NCI-H748 treated with DMSO at 0.1 percent for 48 hours (cell line): Measurements from ENCODE around the gene HEPN1.

Source experiments
- DNase-seq: peaks from one replicate; lab custom pipeline; 2025; lab: John Stamatoyannopoulos, UW

The HEPN1 gene

GRCh38 chr11:124918950-124919349 lies at the start of gene HEPN1:
Gene HEPN1 (plus strand): TSS chr11:124919250.
- no peak for DNase-seq

- no peak for DNase-seq
These were observed 49.7 kb upstream of the HEPN1 start for GRCh38 chr11:124869331-124869730.

- DNase-seq: no peak
These were observed 49.1 kb upstream of the HEPN1 start for GRCh38 chr11:124869856-124870387.

GRCh38 chr11:124870430-124870829 lies 48.6 kb upstream of the HEPN1 start:
- DNase-seq: no peak

- DNase-seq: no peak
These were observed 46.8 kb upstream of the HEPN1 start for GRCh38 chr11:124872280-124872679.

- no peak for DNase-seq
These were observed 46.3 kb upstream of the HEPN1 start for GRCh38 chr11:124872741-124873140.

- no peak for DNase-seq
These were observed 45.1 kb upstream of the HEPN1 start for GRCh38 chr11:124873951-124874350.

GRCh38 chr11:124874571-124875255 lies 44.3 kb upstream of the HEPN1 start:
- no peak for DNase-seq

GRCh38 chr11:124875401-124875800 lies 43.6 kb upstream of the HEPN1 start:
- no peak for DNase-seq

GRCh38 chr11:124875943-124876817 lies 42.9 kb upstream of the HEPN1 start:
- peak; percentile 27 for DNase-seq

GRCh38 chr11:124876818-124877630 lies 42.0 kb upstream of the HEPN1 start:
- no peak for DNase-seq

GRCh38 chr11:124877631-124877909 lies 41.5 kb upstream of the HEPN1 start:
- DNase-seq: no peak

GRCh38 chr11:124877910-124878758 lies 40.9 kb upstream of the HEPN1 start:
- no peak for DNase-seq

- no peak for DNase-seq
These were observed 40.1 kb upstream of the HEPN1 start for GRCh38 chr11:124878759-124879492.

- DNase-seq: no peak
These were observed 39.4 kb upstream of the HEPN1 start for GRCh38 chr11:124879493-124880289.

GRCh38 chr11:124880290-124880611 lies 38.8 kb upstream of the HEPN1 start:
- DNase-seq: no peak

- DNase-seq: no peak
These were observed 38.1 kb upstream of the HEPN1 start for GRCh38 chr11:124880958-124881357.

- DNase-seq: no peak
These were observed 36.5 kb upstream of the HEPN1 start for GRCh38 chr11:124882339-124883071.

GRCh38 chr11:124884340-124884739 lies 34.7 kb upstream of the HEPN1 start:
- DNase-seq: no peak
